Pancreas (tissue), 10 donors: Measurements from ENCODE around the gene TMUB1. TPM values are rescaled to one million over a fixed set of nuclear protein-coding genes. Genes with fewer than 3 reads are reported as not detected.

Experiments used
- ATAC-seq, 4 donors: fragments of 200-7000 bp; cut with Tn5 transposase; one replicate each; pipeline versions ENCODE4 v1.8.0 to v1.9.1; 2020; ENCODE audit warnings: mild to moderate bottlenecking in 4 of 4, moderate library complexity in 4 of 4
- DNase-seq, 6 donors: peaks; one replicate each; pipeline ENCODE4 v3.0.0-alpha.2; 2020
- FAIRE-seq: peaks from 2 replicates; lab custom pipeline; 2012; peaks lifted over from hg19 to GRCh38; lab: Jason Lieb, UNC
- H3K27ac ChIP-seq, 4 donors: fragments of 200-600 bp; sonication (generic); 1 replicate in 3 of 4; 2 replicates in 1 of 4; pipeline versions ENCODE4 v1.5.0 to v1.8.0; 2020
- H3K27me3 ChIP-seq, 4 donors: fragments of 200-600 bp; one replicate each; pipeline ENCODE4 v1.8.0; 2021
- H3K36me3 ChIP-seq, 3 donors: fragments of 200-600 bp; sonication (generic) in 1 of 3; one replicate each; pipeline versions ENCODE4 v1.5.0 to v1.8.0; 2020 to 2021
- H3K4me1 ChIP-seq, 3 donors: fragments of 200-600 bp; one replicate each; pipeline ENCODE4 v1.8.0; 2021
- H3K4me3 ChIP-seq, 4 donors: fragments of 200-600 bp; sonication (generic) in 2 of 4; one replicate each; pipeline versions ENCODE4 v1.5.0 to v1.8.0; 2020 to 2021
- H3K9me3 ChIP-seq, 4 donors: fragments of 200-600 bp; one replicate each; pipeline ENCODE4 v1.8.0; 2021
- WGBS, 2 donors: extraction: QIAGEN DNeasy Blood & Tissue Kit; methylation state at CpG; one replicate each; pipeline ENCODE4 v1.1.7; 2013; 5-methylcytosine and 5-hydroxymethylcytosine counted together
- intact Hi-C, 3 donors: fragments of 100-400 bp; cut with DNase I; formaldehyde crosslinking; loops; one replicate each; pipeline versions ENCODE4 v1.11.1 to v1.14.2; 2022
- polyA plus RNA-seq, 2 donors: library from polyadenylated mRNA; stranded (reverse); fragments of 200-250 nt; gene quantifications; one replicate each; pipeline ENCODE4 v1.2.3, GENCODE V29; 2013
- total RNA-seq, 6 donors: library from RNA; stranded (reverse); fragmentation: NEBNext Ultra II Directional in 4 of 6; extraction: Animal tissue kit (Norgen Biotek cat#: 25700) in 4 of 6; gene quantifications; one replicate each; pipeline versions ENCODE4 v1.2.1 to v1.2.4, GENCODE V29; 2021 to 2023
- TF ChIP-seq, protein P1 (sequence below), 4 donors: fragments of 200-600 bp; sonication (generic) in 3 of 4; IDR thresholded peaks; one replicate each; pipeline versions ENCODE4 v1.5.0 to v1.8.0; 2021; ENCODE audit warnings: antibody characterized with exemption in 4 of 4
- donor health status: healthy with polysubstance abuse.
- donor health status: DM: no; HTN: no; CAD: no; lungs with moderate emphysema.
- donor health status: DM: no; HTN: no; CAD: no.
- donor health status: control.
- donor health status: control.
- donor health status: Bipolar disorder and iron deficiency.
- donor health status: DM: yes; HTN: yes; CAD: no.
- donor health status: DM: no; HTN: no; CAD: no.
- donor health status: DM: no; HTN: no; CAD: no.
- donor health status: DM: yes; HTN: yes; CAD: no.

The TMUB1 gene
- total and polyA plus RNA-seq, 8 donors = 34.5 to 103 (median 44.1) TPM

DNA sequence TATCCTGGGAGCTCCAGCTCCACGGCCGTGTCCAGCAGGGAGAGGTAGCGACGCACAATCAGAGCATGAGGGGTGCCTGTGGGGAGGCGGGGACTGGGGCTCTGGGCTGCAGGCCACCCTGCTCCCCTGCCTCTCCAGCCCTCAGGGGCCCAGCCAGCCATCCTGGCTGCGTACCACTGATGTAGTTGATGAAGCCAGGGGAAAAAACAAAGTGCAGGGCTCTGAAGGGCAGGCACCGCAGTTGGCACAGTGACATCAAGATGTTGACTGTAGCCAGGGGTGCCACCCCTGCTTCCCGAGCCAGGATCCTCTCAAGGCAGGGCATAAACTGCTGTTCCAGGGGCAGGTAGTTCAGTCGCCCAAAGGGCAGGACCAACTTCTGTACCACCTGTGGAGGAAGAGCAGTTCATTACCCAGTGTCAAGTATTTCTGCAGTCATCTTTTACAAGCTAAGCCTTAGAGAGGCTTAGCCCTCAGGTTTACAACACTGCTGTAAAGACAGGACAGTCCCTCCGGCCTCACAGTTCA lies 5.5 kb downstream of the TMUB1 start:
- TF ChIP-seq, protein P1, sequence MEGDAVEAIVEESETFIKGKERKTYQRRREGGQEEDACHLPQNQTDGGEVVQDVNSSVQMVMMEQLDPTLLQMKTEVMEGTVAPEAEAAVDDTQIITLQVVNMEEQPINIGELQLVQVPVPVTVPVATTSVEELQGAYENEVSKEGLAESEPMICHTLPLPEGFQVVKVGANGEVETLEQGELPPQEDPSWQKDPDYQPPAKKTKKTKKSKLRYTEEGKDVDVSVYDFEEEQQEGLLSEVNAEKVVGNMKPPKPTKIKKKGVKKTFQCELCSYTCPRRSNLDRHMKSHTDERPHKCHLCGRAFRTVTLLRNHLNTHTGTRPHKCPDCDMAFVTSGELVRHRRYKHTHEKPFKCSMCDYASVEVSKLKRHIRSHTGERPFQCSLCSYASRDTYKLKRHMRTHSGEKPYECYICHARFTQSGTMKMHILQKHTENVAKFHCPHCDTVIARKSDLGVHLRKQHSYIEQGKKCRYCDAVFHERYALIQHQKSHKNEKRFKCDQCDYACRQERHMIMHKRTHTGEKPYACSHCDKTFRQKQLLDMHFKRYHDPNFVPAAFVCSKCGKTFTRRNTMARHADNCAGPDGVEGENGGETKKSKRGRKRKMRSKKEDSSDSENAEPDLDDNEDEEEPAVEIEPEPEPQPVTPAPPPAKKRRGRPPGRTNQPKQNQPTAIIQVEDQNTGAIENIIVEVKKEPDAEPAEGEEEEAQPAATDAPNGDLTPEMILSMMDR (IDR thresholded peaks at IDR 0.05) = no peak
- H3K27ac ChIP-seq = no peak overlapping the region
- 54 to 66% methylated on average over 10 of the region's 10 CpGs for WGBS, 2 donors

DNA sequence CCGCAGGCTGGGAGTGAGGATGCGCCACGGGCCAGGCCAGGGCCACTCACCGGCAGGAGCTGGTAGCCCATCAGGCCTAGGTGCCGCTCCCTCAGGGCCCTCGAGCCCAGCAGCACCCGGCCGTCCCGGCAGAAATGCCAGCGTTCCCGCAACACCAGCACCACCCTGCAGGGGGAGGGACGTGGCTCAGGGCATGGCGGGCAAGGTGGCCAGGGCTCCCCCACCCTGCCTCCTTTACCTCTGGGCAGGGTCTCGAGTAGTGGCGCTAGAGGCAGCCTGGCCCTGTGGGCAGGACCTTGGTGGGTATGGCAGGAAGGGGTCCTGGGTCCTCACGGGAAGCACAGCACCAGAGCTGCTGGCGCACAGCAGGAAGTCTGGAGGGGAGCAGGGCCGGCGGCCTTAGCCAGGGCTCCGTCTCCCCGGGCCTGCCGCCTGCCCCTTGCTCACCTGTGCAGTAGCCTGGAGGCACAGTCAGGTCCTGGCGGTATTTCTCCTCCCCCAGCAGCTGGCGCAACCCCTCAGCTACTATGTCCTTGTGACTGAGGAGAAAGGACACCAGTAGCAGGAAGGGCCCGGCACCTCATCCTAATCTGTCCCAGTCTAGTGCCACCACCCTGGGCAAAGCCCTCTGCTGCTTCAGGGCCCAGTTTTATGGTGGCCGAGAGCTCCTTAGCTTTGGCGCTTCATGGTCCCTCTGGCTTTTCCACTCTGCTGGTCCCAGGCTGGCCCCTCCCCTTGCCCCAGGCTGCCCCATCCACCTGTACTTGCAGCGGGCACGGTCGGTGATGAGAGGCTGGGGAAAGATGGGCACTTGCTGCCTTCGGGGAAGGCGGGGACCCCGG lies 6.2 kb downstream of the TMUB1 start:
- Histone ChIP-seq H3K4me1 (peaks cover 7 to 23% (median 11%) of the 10 kb centered on the region in 3 donors), H3K36me3 (peaks cover 0 to 28% (median 13%) of the 10 kb centered on the region in 3 donors), H3K27me3 (no peaks in the 10 kb centered on the region), H3K27ac (no peak overlapping the region), H3K9me3 (no peaks in the 10 kb centered on the region), H3K4me3 (no peak overlapping the region)
- intact Hi-C loops = no loop called here
- WGBS, 2 donors = 66 to 67% methylated on average over 32 to 33 of the region's 33 CpGs
- no peak for ATAC-seq
- TF ChIP-seq, protein P1 (IDR thresholded peaks at IDR 0.05) = no peak
- DNase-seq = peak in 2 of 6 donors; percentile 38 to 84
- FAIRE-seq = no peak

More for the DNA sequence above, 5.5 kb downstream of the TMUB1 start:
- FAIRE-seq (no peak), ATAC-seq (no peak), DNase-seq (peak in 3 of 6 donors; percentile 11 to 75 (median 29))
- peaks cover 0 to 25% (median 6%) of the 10 kb centered on the region in 3 donors for H3K36me3 ChIP-seq
- intact Hi-C loops = loop anchor here in 1 of 3 donors (2.0 kb wide), 1 partner anchor 13 kb away; no protein-coding TSS in a partner anchor
- H3K4me3 ChIP-seq = no peak overlapping the region
- H3K9me3 ChIP-seq = no peaks in the 10 kb centered on the region
- H3K27me3 ChIP-seq = no peaks in the 10 kb centered on the region
- peaks cover 11 to 29% (median 16%) of the 10 kb centered on the region in 3 donors for H3K4me1 ChIP-seq

DNA sequence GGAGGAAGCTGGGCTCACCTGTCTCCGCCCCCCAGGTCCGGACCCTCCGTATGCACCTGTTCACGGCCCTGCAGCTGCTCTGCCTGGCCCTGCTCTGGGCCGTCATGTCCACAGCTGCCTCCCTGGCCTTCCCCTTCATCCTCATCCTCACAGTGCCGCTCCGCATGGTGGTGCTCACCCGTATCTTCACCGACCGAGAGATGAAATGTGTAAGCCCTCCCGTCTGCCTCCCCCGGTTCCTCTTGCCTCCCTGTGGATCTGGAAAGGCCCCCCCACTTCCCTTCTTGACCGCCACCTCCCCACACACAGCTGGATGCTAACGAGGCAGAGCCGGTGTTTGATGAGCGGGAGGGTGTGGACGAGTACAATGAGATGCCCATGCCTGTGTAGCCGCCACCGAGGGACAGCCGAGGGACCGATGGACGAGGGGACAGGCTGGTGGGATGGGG lies 7.3 kb downstream of the TMUB1 start:
- H3K27ac ChIP-seq = no peak overlapping the region
- H3K4me1 ChIP-seq = peaks cover 3 to 12% (median 9%) of the 10 kb centered on the region in 3 donors
- no peaks in the 10 kb centered on the region for H3K27me3 ChIP-seq
- TF ChIP-seq, protein P1 (IDR thresholded peaks at IDR 0.05) = no peak
- no peak overlapping the region for H3K4me3 ChIP-seq
- WGBS, 2 donors = 86 to 87% methylated on average over 22 of the region's 22 CpGs
- peaks cover 0 to 39% (median 16%) of the 10 kb centered on the region in 3 donors for H3K36me3 ChIP-seq
- H3K9me3 ChIP-seq = no peaks in the 10 kb centered on the region
- FAIRE-seq = no peak
- no peak for ATAC-seq
- intact Hi-C loops = no loop called here
- DNase-seq = peak in 2 of 6 donors; percentile 37 to 58

DNA sequence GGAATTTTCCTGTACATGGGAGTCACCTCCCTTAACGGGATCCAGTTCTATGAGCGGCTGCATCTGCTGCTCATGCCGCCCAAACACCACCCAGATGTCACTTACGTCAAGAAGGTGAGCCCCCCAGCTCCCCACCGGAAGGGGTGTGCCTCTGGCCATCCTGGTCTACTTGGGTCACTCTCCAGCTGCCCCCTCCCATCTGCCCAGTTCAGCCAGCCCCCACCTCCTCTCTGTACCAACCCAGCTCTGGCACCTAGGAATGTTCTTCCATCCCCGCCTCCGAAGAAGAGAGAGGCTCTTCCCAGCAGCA lies 7.7 kb downstream of the TMUB1 start:
- no peak overlapping the region for H3K27ac ChIP-seq
- ATAC-seq = no peak
- DNase-seq = peak in 1 of 6 donors; percentile 24
- H3K9me3 ChIP-seq = no peaks in the 10 kb centered on the region
- 84 to 87% methylated on average over 6 to 7 of the region's 7 CpGs for WGBS, 2 donors
- H3K36me3 ChIP-seq = peaks cover 0 to 43% (median 20%) of the 10 kb centered on the region in 3 donors
- intact Hi-C loops = no loop called here
- no peak overlapping the region for H3K4me3 ChIP-seq
- no peaks in the 10 kb centered on the region for H3K27me3 ChIP-seq
- peaks cover 3 to 11% (median 9%) of the 10 kb centered on the region in 3 donors for H3K4me1 ChIP-seq
- TF ChIP-seq, protein P1 (IDR thresholded peaks at IDR 0.05) = no peak
- no peak for FAIRE-seq
